AG10803 (cell line): ENCODE results near the gene TAL1.

ENCODE experiments used
- DNase-seq: peaks from one replicate; pipeline ENCODE4 v3.0.0; 2010; ENCODE audit warnings: low read depth
- H3K4me3 ChIP-seq: 2 replicates; pipeline ENCODE4 v1.5.1; 2011; ENCODE audit warnings: mild to moderate bottlenecking, low read length, control low read depth
- CTCF ChIP-seq: conservative IDR thresholded peaks from 2 replicates; pipeline ENCODE4 v1.5.1; 2011; ENCODE audit warnings: mild to moderate bottlenecking, low read length, control low read depth, inconsistent platforms

Gene TAL1

GRCh38 chr1:47189844-47190508, 42.0 kb downstream of the TAL1 start, which contains the start of gene PDZK1IP1:
PDZK1IP1 (minus strand) TSS chr1:47190036; CDS start chr1:47189932, 104 bp downstream.
- no peak for TF ChIP-seq CTCF
- peak; percentile 86 for DNase-seq
- H3K4me3 ChIP-seq, result no peak within 1 kb of the TSS

GRCh38 chr1:47188791-47189785, 42.9 kb downstream of the TAL1 start:
- no peak overlapping the region for H3K4me3 ChIP-seq
- DNase-seq, result no peak
- TF ChIP-seq CTCF, result no peak

GRCh38 chr1:47187926-47188250, 44.1 kb downstream of the TAL1 start:
- no peak for TF ChIP-seq CTCF
- DNase-seq, result no peak

GRCh38 chr1:47187231-47187925, 44.6 kb downstream of the TAL1 start:
- no peak for TF ChIP-seq CTCF
- DNase-seq, result no peak
- H3K4me3 ChIP-seq, result no peak overlapping the region

More at GRCh38 chr1:47187926-47188250, 44.1 kb downstream of the TAL1 start:
- H3K4me3 ChIP-seq, result no peak overlapping the region

GRCh38 chr1:47186267-47187185, 45.5 kb downstream of the TAL1 start:
- no peak overlapping the region for H3K4me3 ChIP-seq
- DNase-seq, result no peak
- TF ChIP-seq CTCF, result no peak
